ENCODE results near the gene NELFB. TPM values are rescaled to one million over a fixed set of nuclear protein-coding genes. Genes with fewer than 3 reads are reported as not detected.

Gene NELFB
- total RNA-seq, 2 donors from 2014 or later, result 73.3 to 86.6 TPM

- H3K27ac ChIP-seq (ENCODE audit: low read depth, low read length), result no peak overlapping the region
- Mint-ChIP-seq H3K9me3 (peaks cover 5% of the 10 kb centered on the region), H3K36me3 (ENCODE audit: low read depth) (no peaks in the 10 kb centered on the region), H3K4me3 (no peak overlapping the region), H3K27ac (no peak overlapping the region), H3K4me1 (peaks cover 5% of the 10 kb centered on the region), H3K27me3 (ENCODE audit: insufficient read depth) (peaks cover 42% of the 10 kb centered on the region)
- H3K4me3 ChIP-seq (ENCODE audit: low read length), result no peak overlapping the region
- no peak overlapping the region for H3K9ac ChIP-seq (ENCODE audit: extremely low read depth, low read length, poor library complexity, severe bottlenecking)
- no peaks in the 10 kb centered on the region for H3K36me3 ChIP-seq (ENCODE audit: control insufficient read depth, insufficient read depth, low read length)
- peak; percentile 53 for DNase-seq
- H3K9me3 ChIP-seq (ENCODE audit: control insufficient read depth, low read length), result no peaks in the 10 kb centered on the region
- WGBS, 2 experiments (ENCODE audit: insufficient coverage in 1 of 2, insufficient read length in 1 of 2), result 90 to 91% methylated on average over 6 to 15 of the region's 15 CpGs
- no peaks in the 10 kb centered on the region for H3K4me1 ChIP-seq (ENCODE audit: control insufficient read depth, insufficient read depth, low read length)
- peaks cover 29% of the 10 kb centered on the region for H3K27me3 ChIP-seq (ENCODE audit: control insufficient read depth, insufficient read depth, low read length, poor library complexity, severe bottlenecking)
- TF ChIP-seq CTCF (conservative IDR thresholded peaks at IDR 0.05), result no peak
Measured at GRCh38 chr9:137293094-137293481, 38.0 kb downstream of the NELFB start.

GRCh38 chr9:137293482-137294090, 38.5 kb downstream of the NELFB start:
- no peak overlapping the region for H3K27ac ChIP-seq (ENCODE audit: low read depth, low read length)
- H3K36me3 ChIP-seq (ENCODE audit: control insufficient read depth, insufficient read depth, low read length), result no peaks in the 10 kb centered on the region
- 90 to 94% methylated on average over 24 to 29 of the region's 29 CpGs for WGBS, 2 experiments (ENCODE audit: insufficient coverage in 1 of 2, insufficient read length in 1 of 2)
- H3K4me1 ChIP-seq (ENCODE audit: control insufficient read depth, insufficient read depth, low read length), result no peaks in the 10 kb centered on the region
- H3K4me3 ChIP-seq (ENCODE audit: low read length), result no peak overlapping the region
- H3K27ac Mint-ChIP-seq, result no peak overlapping the region
- H3K36me3 Mint-ChIP-seq (ENCODE audit: low read depth), result no peaks in the 10 kb centered on the region
- H3K27me3 ChIP-seq (ENCODE audit: control insufficient read depth, insufficient read depth, low read length, poor library complexity, severe bottlenecking), result peaks cover 34% of the 10 kb centered on the region
- H3K9me3 Mint-ChIP-seq, result peaks cover 5% of the 10 kb centered on the region
- H3K4me3 Mint-ChIP-seq, result no peak overlapping the region
- peak; percentile 39 for DNase-seq
- H3K27me3 Mint-ChIP-seq (ENCODE audit: insufficient read depth), result peaks cover 47% of the 10 kb centered on the region
- peaks cover 7% of the 10 kb centered on the region for H3K4me1 Mint-ChIP-seq
- no peak for TF ChIP-seq CTCF (conservative IDR thresholded peaks at IDR 0.05)
- no peak overlapping the region for H3K9ac ChIP-seq (ENCODE audit: extremely low read depth, low read length, poor library complexity, severe bottlenecking)
- no peaks in the 10 kb centered on the region for H3K9me3 ChIP-seq (ENCODE audit: control insufficient read depth, low read length)

- WGBS, 2 experiments (ENCODE audit: insufficient coverage in 1 of 2, insufficient read length in 1 of 2), result 77 to 81% methylated on average over 9 to 11 of the region's 11 CpGs
- Mint-ChIP-seq H3K36me3 (ENCODE audit: low read depth) (no peaks in the 10 kb centered on the region), H3K27ac (no peak overlapping the region), H3K9me3 (peaks cover 5% of the 10 kb centered on the region), H3K4me3 (peak overlapping the region; percentile 35), H3K27me3 (ENCODE audit: insufficient read depth) (peaks cover 53% of the 10 kb centered on the region), H3K4me1 (peaks cover 13% of the 10 kb centered on the region)
- Histone ChIP-seq H3K27ac (ENCODE audit: low read depth, low read length) (no peak overlapping the region), H3K4me3 (ENCODE audit: low read length) (no peak overlapping the region), H3K27me3 (ENCODE audit: control insufficient read depth, insufficient read depth, low read length, poor library complexity, severe bottlenecking) (peaks cover 40% of the 10 kb centered on the region), H3K9ac (ENCODE audit: extremely low read depth, low read length, poor library complexity, severe bottlenecking) (no peak overlapping the region), H3K4me1 (ENCODE audit: control insufficient read depth, insufficient read depth, low read length) (peaks cover under 1% of the 10 kb centered on the region), H3K36me3 (ENCODE audit: control insufficient read depth, insufficient read depth, low read length) (no peaks in the 10 kb centered on the region), H3K9me3 (ENCODE audit: control insufficient read depth, low read length) (no peaks in the 10 kb centered on the region)
- peak; percentile 73 for DNase-seq
- TF ChIP-seq CTCF (conservative IDR thresholded peaks at IDR 0.05), result no peak
Measured at GRCh38 chr9:137294091-137294680, 39.1 kb downstream of the NELFB start.

Measured in endodermal cell (in vitro differentiated cells).